HG03571 (cell line): ENCODE results near the gene KIAA1755.

Experiments
- ATAC-seq: cut with Tn5 transposase; IDR thresholded peaks from one replicate; pipeline ENCODE4 v1.9.1; 2021; ENCODE audit not compliant: unreplicated experiment

Gene KIAA1755

GRCh38 chr20:38222231-38222922, 38.2 kb downstream of the KIAA1755 start:
- no peak for ATAC-seq

GRCh38 chr20:38221119-38221589, 39.4 kb downstream of the KIAA1755 start:
- ATAC-seq = no peak

GRCh38 chr20:38220587-38221118, 39.9 kb downstream of the KIAA1755 start:
- no peak for ATAC-seq

- no peak for ATAC-seq
These were observed 41.3 kb downstream of the KIAA1755 start for GRCh38 chr20:38219006-38219950.

GRCh38 chr20:38218566-38218885, 42.0 kb downstream of the KIAA1755 start:
- no peak for ATAC-seq

- ATAC-seq = no peak
These were observed 42.6 kb downstream of the KIAA1755 start for GRCh38 chr20:38217791-38218565.

GRCh38 chr20:38216746-38217595, 43.6 kb downstream of the KIAA1755 start:
- ATAC-seq = no peak

GRCh38 chr20:38216201-38216600, 44.3 kb downstream of the KIAA1755 start:
- no peak for ATAC-seq

- no peak for ATAC-seq
These were observed 45.0 kb downstream of the KIAA1755 start for GRCh38 chr20:38215194-38216182.

- no peak for ATAC-seq
These were observed 46.0 kb downstream of the KIAA1755 start for GRCh38 chr20:38214256-38215193.

GRCh38 chr20:38213607-38213940, 47.0 kb downstream of the KIAA1755 start:
- no peak for ATAC-seq

- no peak for ATAC-seq
These were observed 47.5 kb downstream of the KIAA1755 start for GRCh38 chr20:38212806-38213606.

GRCh38 chr20:38211200-38212097, 49.1 kb downstream of the KIAA1755 start:
- ATAC-seq = no peak

- no peak for ATAC-seq
These were observed 49.8 kb downstream of the KIAA1755 start for GRCh38 chr20:38210741-38211140.

GRCh38 chr20:38209736-38210405, 50.7 kb downstream of the KIAA1755 start:
- ATAC-seq = no peak
